AG09319 (cell line): ENCODE measurements around the gene CAB39L.
A peak's percentile ranks its signal among the peaks of the same experiment; 100 is the strongest.

Source experiments
- DNase-seq: peaks from one replicate; pipeline ENCODE4 v3.0.0-alpha.2; 2010; ENCODE audit warnings: low read depth; ENCODE audit errors: extremely low read depth
- TF ChIP-seq, protein P1 (sequence below): IDR thresholded peaks from 2 replicates; pipeline ENCODE4 v1.5.1; 2011; ENCODE audit warnings: low read depth, mild to moderate bottlenecking, inconsistent platforms, low read length, moderate library complexity

CAB39L gene

DNA sequence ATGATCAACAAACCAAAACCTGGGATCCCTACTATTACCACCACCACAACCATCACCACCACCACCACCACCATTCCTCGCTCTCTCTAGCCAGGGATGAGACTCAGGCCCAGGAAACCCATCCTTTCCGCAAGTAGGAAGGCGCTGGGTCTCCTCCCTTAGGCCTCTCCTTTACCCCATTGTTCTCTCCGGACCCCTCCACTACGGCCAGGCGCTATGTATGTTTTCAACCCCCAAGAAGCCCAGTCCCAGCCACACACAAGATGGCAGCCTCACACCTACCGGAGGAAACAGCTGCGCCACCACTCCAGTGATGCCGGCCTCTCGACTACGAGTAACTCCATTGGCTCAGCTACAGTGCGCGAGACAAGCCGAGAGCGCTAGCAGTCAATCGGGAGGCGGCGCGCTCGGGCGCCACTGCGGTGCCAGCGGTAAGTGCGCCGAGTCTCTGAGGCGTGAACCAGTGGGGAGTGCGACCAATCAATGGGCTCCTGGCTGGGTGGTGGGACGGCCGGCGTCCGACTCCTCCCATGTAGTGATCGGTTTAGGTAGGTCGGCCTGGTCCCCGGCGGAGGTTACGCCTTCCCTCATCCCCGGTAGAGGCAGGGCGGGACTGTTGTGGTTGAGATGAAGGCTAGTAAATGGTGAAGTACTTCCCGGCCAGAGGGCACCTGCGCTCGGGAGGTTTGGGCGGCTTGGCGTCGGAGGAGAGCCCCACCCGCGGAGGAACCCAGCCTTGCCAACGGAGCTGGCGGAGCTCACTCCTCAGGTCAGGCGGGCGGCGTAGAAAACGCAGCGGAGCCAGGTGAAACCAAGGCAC lies at the start of gene CAB39L, which contains the start of gene SETDB2:
Gene CAB39L, minus strand, starts transcription at position 361 of the 820 bp plus-strand sequence. CDS start 61,154 bp downstream, outside the sequence.
Gene SETDB2, plus strand, starts transcription at position 571 of the 820 bp plus-strand sequence. CDS start 7,620 bp downstream, outside the sequence.
- TF ChIP-seq, protein P1, sequence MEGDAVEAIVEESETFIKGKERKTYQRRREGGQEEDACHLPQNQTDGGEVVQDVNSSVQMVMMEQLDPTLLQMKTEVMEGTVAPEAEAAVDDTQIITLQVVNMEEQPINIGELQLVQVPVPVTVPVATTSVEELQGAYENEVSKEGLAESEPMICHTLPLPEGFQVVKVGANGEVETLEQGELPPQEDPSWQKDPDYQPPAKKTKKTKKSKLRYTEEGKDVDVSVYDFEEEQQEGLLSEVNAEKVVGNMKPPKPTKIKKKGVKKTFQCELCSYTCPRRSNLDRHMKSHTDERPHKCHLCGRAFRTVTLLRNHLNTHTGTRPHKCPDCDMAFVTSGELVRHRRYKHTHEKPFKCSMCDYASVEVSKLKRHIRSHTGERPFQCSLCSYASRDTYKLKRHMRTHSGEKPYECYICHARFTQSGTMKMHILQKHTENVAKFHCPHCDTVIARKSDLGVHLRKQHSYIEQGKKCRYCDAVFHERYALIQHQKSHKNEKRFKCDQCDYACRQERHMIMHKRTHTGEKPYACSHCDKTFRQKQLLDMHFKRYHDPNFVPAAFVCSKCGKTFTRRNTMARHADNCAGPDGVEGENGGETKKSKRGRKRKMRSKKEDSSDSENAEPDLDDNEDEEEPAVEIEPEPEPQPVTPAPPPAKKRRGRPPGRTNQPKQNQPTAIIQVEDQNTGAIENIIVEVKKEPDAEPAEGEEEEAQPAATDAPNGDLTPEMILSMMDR, result peak; percentile 29
- peak; percentile 97 for DNase-seq

DNA sequence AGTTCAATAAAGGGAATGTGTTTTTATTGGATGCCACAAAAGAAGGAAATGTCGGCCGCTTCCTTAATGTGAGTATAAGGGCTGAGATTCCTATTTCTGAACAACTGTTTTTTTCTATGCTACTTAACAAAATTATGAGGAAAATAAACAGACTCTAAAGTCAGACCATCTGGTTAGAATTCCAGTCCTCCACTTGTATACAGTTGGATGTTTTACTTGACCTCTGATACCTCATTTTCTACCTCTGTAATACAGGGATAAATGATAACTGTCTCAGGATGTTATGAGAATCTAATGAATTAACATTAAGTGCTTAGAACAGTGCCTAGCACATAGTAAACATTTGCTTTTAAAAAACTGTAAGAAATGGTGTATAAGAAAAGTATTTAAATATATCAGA lies 44.7 kb upstream of the CAB39L start:
- TF ChIP-seq, protein P1, result no peak

DNA sequence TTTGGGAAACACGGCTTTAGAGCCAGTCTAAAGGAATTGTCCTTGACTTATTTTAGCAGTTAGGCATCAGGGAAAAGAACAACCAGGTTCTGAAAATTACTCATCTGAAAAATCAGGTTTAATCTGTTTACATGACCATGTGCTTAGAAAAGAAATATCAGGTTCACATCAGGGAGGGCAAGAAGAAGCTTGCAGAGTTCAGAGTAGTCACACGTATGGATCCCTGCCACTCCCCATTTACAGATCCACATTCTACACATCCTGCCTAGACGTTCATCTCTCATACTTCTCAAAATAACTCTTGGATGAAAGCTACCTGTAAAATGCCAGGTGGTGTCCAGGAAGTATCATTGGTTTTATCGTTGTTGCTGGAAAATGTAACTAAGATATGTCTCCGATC lies 37.9 kb upstream of the CAB39L start:
- no peak for DNase-seq
- TF ChIP-seq, protein P1, result no peak

More for the DNA sequence above, 44.7 kb upstream of the CAB39L start:
- DNase-seq, result no peak

DNA sequence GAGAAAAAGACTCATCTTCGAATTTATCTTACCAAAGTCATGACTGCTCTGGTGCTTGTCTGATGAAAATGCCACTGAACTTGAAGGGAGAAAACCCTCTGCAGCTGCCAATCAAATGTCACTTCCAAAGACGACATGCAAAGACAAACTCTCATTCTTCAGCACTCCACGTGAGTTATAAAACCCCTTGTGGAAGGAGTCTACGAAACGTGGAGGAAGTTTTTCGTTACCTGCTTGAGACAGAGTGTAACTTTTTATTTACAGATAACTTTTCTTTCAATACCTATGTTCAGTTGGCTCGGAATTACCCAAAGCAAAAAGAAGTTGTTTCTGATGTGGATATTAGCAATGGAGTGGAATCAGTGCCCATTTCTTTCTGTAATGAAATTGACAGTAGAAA lies 32.7 kb upstream of the CAB39L start:
- TF ChIP-seq, protein P1, result no peak
- DNase-seq, result no peak

DNA sequence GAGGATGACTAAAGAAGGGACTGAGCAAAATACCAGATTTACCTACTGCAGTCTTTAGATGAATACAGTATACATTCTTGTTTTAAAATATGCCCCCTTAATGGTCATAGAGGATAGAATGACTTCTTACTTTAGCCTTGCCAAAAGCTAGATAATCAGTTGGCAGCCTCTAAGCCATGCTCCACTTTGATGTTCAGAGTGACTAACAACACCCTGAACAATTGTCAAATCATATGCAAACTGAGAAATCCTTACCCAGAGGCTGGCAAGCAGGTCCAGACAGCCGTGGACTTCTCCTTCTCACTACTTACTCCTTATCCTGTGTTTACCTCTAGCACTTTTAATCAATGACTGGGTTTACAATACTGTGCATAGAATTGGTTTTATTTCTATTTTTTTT lies 28.3 kb upstream of the CAB39L start:
- TF ChIP-seq, protein P1, result no peak
- no peak for DNase-seq

DNA sequence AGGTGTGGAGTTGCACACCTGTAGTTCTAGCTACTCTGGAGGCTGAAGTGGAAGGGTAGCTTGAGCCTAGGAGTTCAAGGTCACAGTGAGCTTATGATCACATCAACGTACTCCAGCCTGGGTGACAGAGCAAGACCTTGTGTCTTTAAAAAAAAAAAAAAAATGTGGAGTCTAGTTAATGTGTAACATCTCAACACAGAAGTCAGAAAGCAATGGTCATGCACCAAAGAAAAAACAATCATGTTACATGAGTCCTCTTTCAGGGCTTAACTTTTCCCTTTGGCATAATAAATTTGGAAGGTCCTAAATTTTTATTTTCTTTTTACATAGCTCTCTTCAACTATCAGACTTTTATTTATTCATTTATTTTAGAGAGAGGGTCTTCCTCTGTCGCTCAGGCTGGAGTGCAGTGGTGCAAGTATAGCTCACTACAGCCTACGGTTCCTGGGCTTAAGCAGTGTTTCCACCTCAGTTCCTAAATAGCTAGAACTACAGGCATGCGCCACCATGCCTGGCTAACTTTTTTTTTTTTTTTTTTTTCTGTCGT lies 22.5 kb upstream of the CAB39L start:
- no peak for DNase-seq
- TF ChIP-seq, protein P1, result no peak
